GM19023 (cell line): Measurements from ENCODE around the gene GSE1.

Experiments used
- ATAC-seq: cut with Tn5 transposase; IDR thresholded peaks from one replicate; pipeline ENCODE4 v1.9.1; 2021; ENCODE audit warnings: mild to moderate bottlenecking, moderate library complexity; ENCODE audit not compliant: unreplicated experiment

GSE1 gene

DNA sequence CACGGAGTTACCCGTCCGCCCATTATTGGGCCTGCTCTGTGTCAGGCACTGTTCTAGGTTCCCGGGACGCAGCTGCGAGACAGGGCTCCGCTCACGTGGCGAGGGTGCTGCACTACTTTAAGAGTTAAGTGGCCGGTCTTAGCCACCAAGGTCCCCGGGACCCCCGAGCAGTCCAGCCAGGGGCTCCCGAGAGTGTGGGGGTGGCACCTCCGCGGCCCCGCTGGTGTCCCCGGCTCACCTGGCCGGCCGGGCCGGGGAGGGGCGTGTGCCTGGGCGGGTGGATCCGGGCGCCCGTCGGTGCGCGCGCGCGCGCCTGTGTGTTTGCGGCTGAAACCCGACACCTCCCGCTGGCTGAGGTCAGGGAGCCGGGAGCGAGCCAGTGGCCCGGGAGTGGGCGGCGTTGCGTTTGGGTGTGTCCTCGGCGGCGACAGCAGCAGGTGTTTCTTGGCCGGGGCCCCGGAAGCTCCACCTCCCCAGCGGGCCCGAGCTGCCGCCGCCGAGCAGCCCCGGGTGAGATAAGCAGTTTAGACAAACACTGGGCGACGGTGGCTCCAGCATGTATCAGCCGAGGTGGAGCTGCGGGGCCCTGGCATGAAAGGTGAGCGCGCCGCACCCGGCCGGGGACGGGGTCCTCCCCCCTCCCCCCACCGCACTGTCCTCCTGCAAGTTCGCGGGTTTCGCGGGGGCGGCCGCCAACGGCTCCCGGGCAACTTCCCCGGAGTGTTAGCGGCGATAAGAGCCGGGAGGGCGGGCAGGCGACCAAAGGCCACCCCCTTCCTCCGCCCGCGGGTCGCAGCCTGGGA is at the start of gene GSE1:
Gene GSE1, plus strand, starts transcription at position 522 of the 803 bp plus-strand sequence. Its CDS starts 70 bp downstream, at position 592.
- peak; percentile 41 for ATAC-seq

DNA sequence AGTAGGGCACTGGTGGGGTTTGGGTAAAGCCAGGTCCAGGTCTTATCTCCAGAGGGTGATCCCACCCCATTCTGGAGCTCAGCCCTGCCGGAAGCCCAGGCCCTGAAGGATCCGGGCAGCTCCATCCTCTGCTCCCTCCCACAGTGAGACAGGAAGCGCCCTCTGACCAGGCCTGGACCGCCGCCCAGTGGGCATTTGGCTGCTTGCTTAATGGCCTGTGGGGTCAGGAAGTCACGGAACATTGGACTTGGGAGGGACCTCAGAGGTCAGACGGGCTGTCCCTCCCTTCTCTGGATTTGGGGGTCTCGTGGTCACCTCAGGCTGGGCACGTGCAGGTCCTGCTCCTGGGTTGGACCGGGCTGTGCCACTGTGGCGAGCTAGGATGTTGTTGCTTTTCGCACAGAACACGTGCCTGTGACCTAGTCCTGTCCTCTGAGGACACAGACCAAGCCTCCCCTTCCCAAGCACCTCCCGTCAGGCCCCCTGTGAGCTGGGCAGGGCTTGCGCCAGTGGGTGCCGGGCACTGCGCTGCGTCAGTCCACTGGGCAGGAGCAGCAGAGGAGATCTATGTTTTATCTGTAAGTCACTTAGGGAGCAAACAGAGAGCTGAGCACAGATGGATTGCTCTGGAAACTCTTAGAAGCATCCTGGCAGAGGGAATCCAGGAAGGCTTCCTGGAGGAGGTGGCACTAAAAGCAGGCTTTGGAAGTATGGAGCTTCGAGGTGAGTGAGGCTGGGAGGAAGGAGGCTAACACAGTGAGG is 49.4 kb upstream of the GSE1 start:
- ATAC-seq, result no peak

DNA sequence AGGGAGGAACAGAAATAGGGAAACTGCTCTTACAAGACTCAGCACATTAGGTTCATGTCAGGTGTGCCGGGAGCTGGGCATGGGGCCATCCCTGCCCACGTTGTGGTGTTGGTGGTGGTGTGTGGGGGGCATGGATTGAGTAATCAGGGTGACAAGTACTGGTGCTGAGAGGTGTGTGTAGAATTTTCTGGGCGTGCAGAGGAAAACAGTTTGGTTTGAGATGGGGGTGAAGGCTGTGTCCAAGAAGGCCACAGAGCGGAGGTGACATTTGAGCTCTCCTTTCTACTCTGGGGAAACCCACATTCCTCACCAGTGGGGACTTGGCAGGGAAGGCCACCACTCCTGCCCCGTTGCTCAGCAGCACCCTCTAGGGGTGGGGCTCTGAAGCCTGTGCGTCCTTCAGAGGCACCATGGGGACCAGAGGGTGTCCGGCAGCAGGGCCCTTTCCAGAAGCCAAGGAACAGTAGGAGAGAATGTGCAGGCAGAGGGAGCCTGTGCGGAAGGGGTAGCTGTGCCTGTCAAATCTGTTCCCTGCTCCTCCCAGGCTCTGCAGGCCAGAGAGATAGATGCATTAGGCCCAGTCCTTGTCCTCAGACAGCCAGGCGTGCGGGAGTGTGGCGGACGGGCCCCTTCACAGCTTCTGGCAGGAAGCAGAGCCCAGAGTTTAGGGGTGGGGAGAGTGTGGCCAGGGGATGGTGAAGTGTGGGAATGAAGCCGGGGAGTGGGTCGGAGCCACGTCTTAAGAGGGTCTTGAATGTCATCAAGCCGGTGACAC is 48.7 kb upstream of the GSE1 start:
- ATAC-seq, result no peak

DNA sequence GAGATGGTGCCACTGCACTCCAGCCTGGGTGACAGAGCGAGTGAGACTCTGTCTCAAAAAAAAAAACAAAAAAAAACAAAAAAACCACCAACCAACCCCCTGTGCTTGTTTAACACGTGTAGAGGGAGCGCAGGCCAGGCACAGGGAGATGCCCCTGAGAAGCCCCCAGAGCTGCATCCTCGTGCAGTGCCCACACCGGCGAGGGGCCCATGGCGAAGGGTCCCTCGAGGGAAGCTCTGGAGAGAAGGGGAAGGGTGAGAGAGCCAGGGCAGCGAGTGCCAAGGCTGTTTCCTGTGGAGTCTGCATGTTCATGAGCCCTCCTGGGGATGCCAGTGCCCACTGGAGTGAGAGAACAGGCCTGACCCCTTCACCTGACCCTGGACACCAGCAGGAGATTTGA is 47.8 kb upstream of the GSE1 start:
- no peak for ATAC-seq

- no peak for ATAC-seq
Measured at GRCh38 chr16:85565801-85566526, 47.2 kb upstream of the GSE1 start.

DNA sequence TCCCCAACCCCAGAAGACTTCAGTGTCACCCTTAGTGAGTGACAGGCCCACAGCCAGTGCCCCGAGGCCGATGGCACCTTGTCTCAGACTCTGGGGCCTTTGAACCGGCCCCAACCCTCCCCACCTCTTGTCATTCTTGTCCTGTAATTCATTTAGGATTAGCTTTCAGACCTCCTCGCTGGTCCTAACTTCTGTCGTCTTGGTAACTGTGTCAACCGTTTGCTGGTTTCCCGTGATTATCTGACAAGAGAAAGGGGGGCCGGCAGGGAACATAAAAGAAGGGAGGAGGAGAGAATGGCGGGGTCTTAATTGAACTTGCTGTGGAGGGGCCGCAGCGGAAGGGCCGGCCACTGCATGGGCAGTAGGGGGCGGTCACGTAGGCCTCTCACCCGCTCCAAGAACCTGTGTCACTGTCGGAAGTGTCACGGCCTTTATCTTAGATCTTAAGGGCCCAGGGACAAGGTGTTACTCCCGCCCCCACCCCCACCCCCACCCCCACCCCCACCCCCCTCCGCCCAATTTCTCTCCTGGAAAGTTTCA is 46.5 kb upstream of the GSE1 start:
- no peak for ATAC-seq

- no peak for ATAC-seq
Measured at GRCh38 chr16:85567101-85567866, 45.8 kb upstream of the GSE1 start.

- no peak for ATAC-seq
Measured at GRCh38 chr16:85567935-85568334, 45.2 kb upstream of the GSE1 start.

GRCh38 chr16:85568519-85568918 is 44.6 kb upstream of the GSE1 start:
- ATAC-seq, result no peak

GRCh38 chr16:85569039-85569614 is 44.0 kb upstream of the GSE1 start:
- ATAC-seq, result no peak

DNA sequence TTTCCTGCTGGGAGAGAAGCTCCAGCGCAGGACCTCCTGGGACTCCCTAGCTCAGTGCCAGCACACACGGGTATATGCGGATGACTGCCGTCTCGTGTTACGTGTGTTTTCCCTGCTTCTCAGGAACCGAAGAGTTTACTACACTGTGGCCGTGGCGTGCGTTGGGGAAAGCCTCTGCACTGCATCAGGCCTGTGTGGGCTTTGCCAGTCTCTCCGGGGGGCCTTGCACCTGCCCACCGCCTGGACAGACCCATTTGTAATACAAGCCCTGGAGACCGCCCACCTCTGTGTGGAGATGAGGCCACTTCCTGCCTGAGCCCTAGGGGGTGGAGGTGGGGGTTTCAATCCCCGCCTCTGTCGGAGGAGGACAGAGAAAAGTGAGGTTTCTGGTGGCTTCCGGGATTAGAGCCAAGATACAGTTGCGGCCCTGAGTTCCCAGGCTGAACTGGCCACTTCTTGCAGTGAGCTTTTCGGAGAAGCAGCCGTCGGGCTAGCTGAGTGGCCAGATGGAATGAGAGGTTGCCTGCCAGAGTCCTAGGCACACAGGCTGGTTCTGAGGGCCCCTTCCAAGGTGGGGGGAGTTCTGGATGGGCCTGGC is 43.4 kb upstream of the GSE1 start:
- ATAC-seq, result peak; percentile 59

DNA sequence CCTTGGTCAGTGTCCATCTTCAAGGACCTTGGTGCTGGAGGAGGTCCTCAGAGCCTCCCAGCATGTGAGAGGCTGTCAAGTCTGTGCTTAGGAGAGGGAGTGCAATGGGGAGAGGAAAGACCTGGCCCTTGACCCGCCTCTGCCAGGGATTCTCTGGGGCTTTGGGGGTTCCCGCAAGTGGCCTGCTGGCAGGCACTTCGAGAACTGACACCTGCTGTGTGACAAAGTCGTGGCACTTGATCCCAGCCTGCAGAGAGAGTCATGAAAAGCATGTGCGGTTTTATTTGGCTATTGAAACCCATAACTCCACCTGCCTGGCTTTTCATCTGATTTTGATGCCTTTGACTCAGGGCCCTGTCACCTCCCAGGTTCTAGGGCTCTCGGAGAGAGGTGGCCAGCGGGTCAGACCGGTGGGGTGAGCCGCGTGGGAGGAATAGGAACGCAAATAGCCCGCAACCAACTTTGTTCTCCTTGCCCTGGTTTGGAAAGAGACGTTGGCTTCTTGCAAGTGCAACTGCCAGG is 42.8 kb upstream of the GSE1 start:
- ATAC-seq, result no peak

DNA sequence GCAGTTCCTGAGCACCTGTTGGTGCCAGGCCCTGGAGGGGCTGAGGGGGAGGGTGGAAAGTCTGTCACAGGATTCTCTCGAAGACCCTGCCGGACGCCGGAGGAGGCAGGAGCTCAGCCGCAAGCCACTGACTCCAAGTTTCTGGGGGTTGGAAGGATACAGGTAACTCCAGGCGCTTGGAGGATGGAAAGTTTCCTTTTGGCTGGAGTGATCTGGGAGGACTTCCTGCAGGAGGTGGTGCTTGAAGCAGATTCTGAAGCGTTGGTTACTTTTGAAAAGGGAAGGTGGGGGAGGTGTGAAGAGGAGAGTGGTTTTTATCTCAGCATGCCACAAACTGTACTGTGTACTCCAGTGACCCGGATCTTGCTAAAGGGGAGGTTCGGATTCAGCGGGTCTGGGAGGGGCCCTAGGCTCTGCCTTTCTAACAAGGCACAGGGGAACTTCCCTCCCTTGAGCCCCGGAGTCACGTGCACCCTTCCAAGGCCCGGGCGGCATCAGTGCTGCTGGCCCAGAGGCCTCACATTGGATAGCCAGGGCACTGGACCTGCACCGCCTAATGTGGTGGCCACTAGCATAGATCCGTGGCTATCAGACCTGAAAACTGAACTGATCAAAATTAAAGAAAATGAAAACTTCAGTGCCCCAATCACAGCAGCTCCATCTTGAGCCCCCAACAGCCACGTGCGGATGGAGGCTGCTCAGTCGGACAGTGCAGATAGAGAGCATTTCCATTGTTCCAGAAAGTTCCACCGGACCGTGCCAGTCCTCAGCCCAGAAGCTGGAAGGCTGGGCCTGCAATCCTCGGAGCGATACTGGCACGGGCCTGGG is 42.2 kb upstream of the GSE1 start:
- peak; percentile 37 for ATAC-seq

DNA sequence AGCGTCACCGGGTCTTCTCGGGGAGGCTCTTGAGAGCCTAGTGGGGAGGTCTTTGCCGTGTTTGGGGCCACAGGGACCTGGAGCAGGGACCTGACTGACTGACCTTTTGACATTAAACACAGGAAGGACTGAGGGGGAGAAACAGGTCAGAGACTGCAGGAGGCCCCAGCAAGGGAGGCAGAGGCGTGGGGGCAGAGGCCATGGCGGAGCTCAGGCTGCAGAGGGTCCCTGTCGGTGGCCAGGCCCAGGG is 41.6 kb upstream of the GSE1 start:
- ATAC-seq, result no peak

GRCh38 chr16:85571813-85572619 is 41.1 kb upstream of the GSE1 start:
- no peak for ATAC-seq

GRCh38 chr16:85573045-85573695 is 40.0 kb upstream of the GSE1 start:
- ATAC-seq, result no peak
